ENCODE data around the gene MAD1L1. TPM values are rescaled to one million over a fixed set of nuclear protein-coding genes. Genes with fewer than 3 reads are reported as not detected.

Gene MAD1L1
- total RNA-seq, 2 experiments from 2014 or later: 157 to 160 TPM

DNA sequence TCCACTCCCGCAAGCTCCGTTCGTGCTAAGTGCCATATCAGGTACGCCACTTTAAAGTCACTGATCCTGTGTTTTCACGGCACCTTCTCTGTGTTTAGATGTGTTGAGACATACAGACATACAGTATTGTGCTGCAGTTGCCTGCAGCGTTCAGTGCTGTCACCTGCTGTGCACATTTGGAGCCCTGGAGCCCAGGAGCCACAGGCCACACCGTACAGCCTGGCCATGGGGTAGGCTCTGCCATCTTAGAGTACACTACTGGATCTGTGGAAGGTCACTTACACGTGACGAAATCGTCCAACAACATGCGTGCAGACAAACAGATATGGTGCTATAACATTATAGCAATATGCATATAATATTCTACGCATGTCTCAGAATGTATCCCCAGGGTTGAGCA is 451.4 kb downstream of the MAD1L1 start:
- no peak overlapping the region for H3K4me3 Mint-ChIP-seq
- TF ChIP-seq, protein P1, sequence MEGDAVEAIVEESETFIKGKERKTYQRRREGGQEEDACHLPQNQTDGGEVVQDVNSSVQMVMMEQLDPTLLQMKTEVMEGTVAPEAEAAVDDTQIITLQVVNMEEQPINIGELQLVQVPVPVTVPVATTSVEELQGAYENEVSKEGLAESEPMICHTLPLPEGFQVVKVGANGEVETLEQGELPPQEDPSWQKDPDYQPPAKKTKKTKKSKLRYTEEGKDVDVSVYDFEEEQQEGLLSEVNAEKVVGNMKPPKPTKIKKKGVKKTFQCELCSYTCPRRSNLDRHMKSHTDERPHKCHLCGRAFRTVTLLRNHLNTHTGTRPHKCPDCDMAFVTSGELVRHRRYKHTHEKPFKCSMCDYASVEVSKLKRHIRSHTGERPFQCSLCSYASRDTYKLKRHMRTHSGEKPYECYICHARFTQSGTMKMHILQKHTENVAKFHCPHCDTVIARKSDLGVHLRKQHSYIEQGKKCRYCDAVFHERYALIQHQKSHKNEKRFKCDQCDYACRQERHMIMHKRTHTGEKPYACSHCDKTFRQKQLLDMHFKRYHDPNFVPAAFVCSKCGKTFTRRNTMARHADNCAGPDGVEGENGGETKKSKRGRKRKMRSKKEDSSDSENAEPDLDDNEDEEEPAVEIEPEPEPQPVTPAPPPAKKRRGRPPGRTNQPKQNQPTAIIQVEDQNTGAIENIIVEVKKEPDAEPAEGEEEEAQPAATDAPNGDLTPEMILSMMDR (IDR thresholded peaks at IDR 0.05): no peak
- intact Hi-C loops (cut with DNase I, micrococcal nuclease): no loop called here
- ATAC-seq (ENCODE audit: poor library complexity): no peak
- Histone ChIP-seq H3K9me3 (ENCODE audit: control insufficient read depth in 1 of 2, insufficient read depth in 1 of 2, low read length in 2 of 2) (peaks cover 7 to 10% of the 10 kb centered on the region in 2 experiments), H3K27ac (ENCODE audit: low read depth in 1 of 2, low read length in 2 of 2) (no peak overlapping the region), H3K27me3 (ENCODE audit: control insufficient read depth in 1 of 2, insufficient read depth in 2 of 2, low read length in 2 of 2) (peaks cover 0 to 5% of the 10 kb centered on the region in 2 experiments), H3K36me3 (ENCODE audit: insufficient read depth, low read length) (no peaks in the 10 kb centered on the region), H3K4me3 (ENCODE audit: low read length) (no peak overlapping the region), H3K4me1 (ENCODE audit: insufficient read depth, low read length) (no peaks in the 10 kb centered on the region)
- no peak for DNase-seq
- H3K27ac Mint-ChIP-seq: no peak overlapping the region
- H3K9me3 Mint-ChIP-seq: peaks cover 9% of the 10 kb centered on the region
- no peaks in the 10 kb centered on the region for H3K4me1 Mint-ChIP-seq (ENCODE audit: low read depth)
- POLR2A ChIA-PET: no interaction called here
- no peaks in the 10 kb centered on the region for H3K36me3 Mint-ChIP-seq (ENCODE audit: low read depth)
- CTCF ChIA-PET: interaction anchor here (1.0 kb wide), 1 partner anchor 14 kb away, joined by 3 read pairs; no protein-coding TSS in a partner anchor
- H3K27me3 Mint-ChIP-seq: peaks cover 17% of the 10 kb centered on the region

DNA sequence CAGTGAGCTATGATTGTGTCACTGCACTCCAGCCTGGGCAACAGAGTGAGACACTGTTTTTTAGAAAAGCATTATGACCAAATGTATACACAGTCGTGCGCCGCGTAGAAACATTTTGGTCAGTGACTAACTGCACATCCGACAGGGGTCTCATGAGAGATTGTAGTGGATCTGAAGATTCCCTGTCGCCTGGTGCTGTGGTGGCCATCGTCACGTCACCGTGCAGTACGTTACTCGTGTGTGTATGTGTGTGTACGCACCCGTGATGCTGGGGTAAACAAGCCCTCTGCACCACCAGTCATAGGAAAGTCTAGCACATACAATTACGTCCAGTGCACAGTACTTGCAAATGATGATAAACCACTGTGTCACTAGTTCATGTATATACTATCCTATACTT is 453.3 kb downstream of the MAD1L1 start:
- intact Hi-C loops (cut with DNase I, micrococcal nuclease): no loop called here
- Mint-ChIP-seq H3K27ac (no peak overlapping the region), H3K36me3 (ENCODE audit: low read depth) (no peaks in the 10 kb centered on the region), H3K9me3 (peaks cover 4% of the 10 kb centered on the region), H3K4me3 (no peak overlapping the region), H3K4me1 (ENCODE audit: low read depth) (no peaks in the 10 kb centered on the region), H3K27me3 (peaks cover 13% of the 10 kb centered on the region)
- no peaks in the 10 kb centered on the region for H3K36me3 ChIP-seq (ENCODE audit: insufficient read depth, low read length)
- H3K27ac ChIP-seq (ENCODE audit: low read depth in 1 of 2, low read length in 2 of 2): no peak overlapping the region
- H3K9me3 ChIP-seq (ENCODE audit: control insufficient read depth in 1 of 2, insufficient read depth in 1 of 2, low read length in 2 of 2): peaks cover 6 to 9% of the 10 kb centered on the region in 2 experiments
- no peak for ATAC-seq (ENCODE audit: poor library complexity)
- no peaks in the 10 kb centered on the region for H3K4me1 ChIP-seq (ENCODE audit: insufficient read depth, low read length)
- no peak for DNase-seq
- CTCF ChIA-PET: no interaction called here
- TF ChIP-seq, protein P1 (IDR thresholded peaks at IDR 0.05): no peak
- POLR2A ChIA-PET: no interaction called here
- no peak overlapping the region for H3K4me3 ChIP-seq (ENCODE audit: low read length)
- no peaks in the 10 kb centered on the region for H3K27me3 ChIP-seq (ENCODE audit: control insufficient read depth in 1 of 2, insufficient read depth in 2 of 2, low read length in 2 of 2)

DNA sequence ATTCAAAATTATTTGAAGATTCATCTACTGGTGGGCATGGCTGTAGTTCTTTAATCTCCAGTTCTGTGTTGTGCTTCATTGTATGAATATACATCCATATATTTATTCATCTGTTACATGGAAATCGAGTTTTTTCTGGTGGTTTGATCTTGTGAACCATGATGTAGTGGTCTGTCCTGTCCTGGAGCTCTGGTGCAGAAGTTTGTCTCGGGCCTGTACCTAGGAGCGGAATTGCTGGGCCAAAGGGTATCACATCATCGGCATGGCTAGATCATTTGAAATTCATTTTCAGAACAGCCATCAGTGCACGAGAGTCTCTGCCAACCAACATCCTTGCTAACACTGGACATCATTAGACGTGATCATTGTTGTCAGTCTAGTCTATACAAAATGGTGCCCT is 455.6 kb downstream of the MAD1L1 start:
- CTCF ChIA-PET: interaction anchor here (0.6 kb wide), 1 partner anchor 14 kb away, joined by 4 read pairs; no protein-coding TSS in a partner anchor
- H3K27ac Mint-ChIP-seq: no peak overlapping the region
- H3K27me3 Mint-ChIP-seq: peaks cover 8% of the 10 kb centered on the region
- no peak for DNase-seq
- intact Hi-C loops (cut with DNase I, micrococcal nuclease): no loop called here
- H3K36me3 Mint-ChIP-seq (ENCODE audit: low read depth): no peaks in the 10 kb centered on the region
- ATAC-seq (ENCODE audit: poor library complexity): no peak
- H3K4me1 ChIP-seq (ENCODE audit: insufficient read depth, low read length): no peaks in the 10 kb centered on the region
- H3K4me3 ChIP-seq (ENCODE audit: low read length): no peak overlapping the region
- POLR2A ChIA-PET: no interaction called here
- peaks cover 11 to 13% of the 10 kb centered on the region in 2 experiments for H3K9me3 ChIP-seq (ENCODE audit: control insufficient read depth in 1 of 2, insufficient read depth in 1 of 2, low read length in 2 of 2)
- no peaks in the 10 kb centered on the region for H3K27me3 ChIP-seq (ENCODE audit: control insufficient read depth in 1 of 2, insufficient read depth in 2 of 2, low read length in 2 of 2)
- H3K36me3 ChIP-seq (ENCODE audit: insufficient read depth, low read length): no peaks in the 10 kb centered on the region
- no peaks in the 10 kb centered on the region for H3K4me1 Mint-ChIP-seq (ENCODE audit: low read depth)
- H3K9me3 Mint-ChIP-seq: peaks cover 9% of the 10 kb centered on the region
- TF ChIP-seq, protein P1 (IDR thresholded peaks at IDR 0.05): no peak
- H3K4me3 Mint-ChIP-seq: no peak overlapping the region
- no peak overlapping the region for H3K27ac ChIP-seq (ENCODE audit: low read depth in 1 of 2, low read length in 2 of 2)
